HG03469 (cell line): ENCODE measurements around the gene HSPB9.

ENCODE experiments used
- ATAC-seq: cut with Tn5 transposase; IDR thresholded peaks from one replicate; pipeline ENCODE4 v1.9.1; 2021; ENCODE audit warnings: mild to moderate bottlenecking, moderate library complexity, moderate number of reproducible peaks; ENCODE audit not compliant: unreplicated experiment

Gene HSPB9

GRCh38 chr17:42118545-42118944 lies 4.1 kb upstream of the HSPB9 start:
- no peak for ATAC-seq

- no peak for ATAC-seq
Measured at GRCh38 chr17:42119301-42119700, 3.3 kb upstream of the HSPB9 start.

GRCh38 chr17:42120161-42120769 lies 2.3 kb upstream of the HSPB9 start:
- ATAC-seq = no peak

- no peak for ATAC-seq
Measured at GRCh38 chr17:42120770-42121769, 1.5 kb upstream of the HSPB9 start, which contains the start of gene KAT2A. TSS of gene KAT2A (minus strand) at chr17:42121367. CDS start at chr17:42121304, 63 bp downstream.

- no peak for ATAC-seq
Measured at GRCh38 chr17:42124256-42124655, 1.7 kb downstream of the HSPB9 start.

GRCh38 chr17:42125565-42125964 lies 3.0 kb downstream of the HSPB9 start:
- ATAC-seq = no peak

- ATAC-seq = no peak
Measured at GRCh38 chr17:42126836-42127235, 4.2 kb downstream of the HSPB9 start.

- no peak for ATAC-seq
Measured at GRCh38 chr17:42127414-42127813, 4.8 kb downstream of the HSPB9 start.

- ATAC-seq = no peak
Measured at GRCh38 chr17:42129109-42129837, 6.7 kb downstream of the HSPB9 start.

- ATAC-seq = no peak
Measured at GRCh38 chr17:42130310-42130936, 7.8 kb downstream of the HSPB9 start.

- no peak for ATAC-seq
Measured at GRCh38 chr17:42131232-42131631, 8.6 kb downstream of the HSPB9 start.

- ATAC-seq = no peak
Measured at GRCh38 chr17:42131981-42132432, 9.4 kb downstream of the HSPB9 start.

- ATAC-seq = no peak
Measured at GRCh38 chr17:42132941-42133340, 10.3 kb downstream of the HSPB9 start.

GRCh38 chr17:42133461-42134041 lies 10.9 kb downstream of the HSPB9 start:
- no peak for ATAC-seq

- no peak for ATAC-seq
Measured at GRCh38 chr17:42135151-42135550, 12.5 kb downstream of the HSPB9 start.

- no peak for ATAC-seq
Measured at GRCh38 chr17:42135664-42136653, 13.4 kb downstream of the HSPB9 start.

- ATAC-seq = no peak
Measured at GRCh38 chr17:42136654-42137051, 14.0 kb downstream of the HSPB9 start.

- ATAC-seq = no peak
Measured at GRCh38 chr17:42138749-42139492, 16.3 kb downstream of the HSPB9 start.
